ENCODE results near the gene NLRP6. TPM values are rescaled to one million over a fixed set of nuclear protein-coding genes. Genes with fewer than 3 reads are reported as not detected.

Gene NLRP6
- total RNA-seq, 2 experiments from 2014 or later, result 0.25 to 0.65 TPM

DNA sequence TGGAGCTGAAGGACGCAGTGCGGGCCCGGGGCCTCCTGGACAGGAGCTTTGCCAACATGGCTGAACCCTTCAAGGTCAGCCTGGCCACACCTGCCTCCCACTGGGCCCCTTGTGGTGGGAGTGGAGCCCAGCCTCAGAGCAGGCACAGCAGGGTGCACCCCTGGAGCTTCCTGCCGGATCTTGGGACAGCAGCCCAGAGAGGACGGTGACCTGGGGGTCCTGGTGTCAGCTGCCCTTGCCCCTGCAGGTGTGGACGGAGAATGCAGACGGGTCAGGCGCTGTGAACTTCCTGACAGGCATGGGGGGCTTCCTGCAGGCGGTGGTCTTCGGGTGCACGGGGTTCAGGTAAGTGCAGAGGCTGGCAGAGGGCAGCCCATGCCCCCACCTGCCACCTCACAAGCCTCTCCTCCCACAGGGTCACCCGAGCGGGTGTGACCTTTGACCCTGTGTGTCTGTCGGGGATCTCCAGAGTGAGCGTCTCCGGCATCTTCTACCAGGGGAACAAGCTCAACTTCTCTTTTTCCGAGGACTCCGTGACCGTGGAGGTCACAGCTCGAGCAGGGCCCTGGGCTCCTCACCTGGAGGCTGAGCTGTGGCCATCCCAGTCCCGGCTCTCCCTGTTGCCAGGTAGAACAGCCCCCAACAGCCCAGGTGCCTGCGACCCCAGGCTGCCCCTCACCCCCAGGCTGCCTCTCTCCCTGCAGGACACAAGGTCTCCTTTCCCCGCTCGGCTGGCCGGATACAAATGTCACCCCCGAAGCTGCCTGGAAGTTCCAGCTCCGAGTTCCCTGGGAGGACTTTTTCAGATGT lies 15.8 kb downstream of the NLRP6 start:
- Histone ChIP-seq H3K4me3 (ENCODE audit: low read depth, low read length, poor library complexity, severe bottlenecking) (no peak overlapping the region), H3K4me2 (ENCODE audit: low read length) (no peak overlapping the region), H3K9me2 (ENCODE audit: insufficient read depth, low read length) (no peaks in the 10 kb centered on the region), H2AFZ (ENCODE audit: low read length) (no peak overlapping the region), H3K27ac (ENCODE audit: low read depth, low read length, poor library complexity, severe bottlenecking) (no peak overlapping the region), H3K79me2 (ENCODE audit: insufficient read depth, low read depth, low read length) (no peaks in the 10 kb centered on the region), H3K9me3 (ENCODE audit: low read length) (no peaks in the 10 kb centered on the region), H4K20me1 (ENCODE audit: insufficient read depth, low read length) (no peaks in the 10 kb centered on the region), H3K36me3 (ENCODE audit: insufficient read depth, low read length) (no peaks in the 10 kb centered on the region), H3K4me1 (ENCODE audit: insufficient read depth, low read length, poor library complexity, severe bottlenecking) (no peaks in the 10 kb centered on the region)
- no peak for DNase-seq (ENCODE audit: low spot score)
- TF ChIP-seq, protein P1, sequence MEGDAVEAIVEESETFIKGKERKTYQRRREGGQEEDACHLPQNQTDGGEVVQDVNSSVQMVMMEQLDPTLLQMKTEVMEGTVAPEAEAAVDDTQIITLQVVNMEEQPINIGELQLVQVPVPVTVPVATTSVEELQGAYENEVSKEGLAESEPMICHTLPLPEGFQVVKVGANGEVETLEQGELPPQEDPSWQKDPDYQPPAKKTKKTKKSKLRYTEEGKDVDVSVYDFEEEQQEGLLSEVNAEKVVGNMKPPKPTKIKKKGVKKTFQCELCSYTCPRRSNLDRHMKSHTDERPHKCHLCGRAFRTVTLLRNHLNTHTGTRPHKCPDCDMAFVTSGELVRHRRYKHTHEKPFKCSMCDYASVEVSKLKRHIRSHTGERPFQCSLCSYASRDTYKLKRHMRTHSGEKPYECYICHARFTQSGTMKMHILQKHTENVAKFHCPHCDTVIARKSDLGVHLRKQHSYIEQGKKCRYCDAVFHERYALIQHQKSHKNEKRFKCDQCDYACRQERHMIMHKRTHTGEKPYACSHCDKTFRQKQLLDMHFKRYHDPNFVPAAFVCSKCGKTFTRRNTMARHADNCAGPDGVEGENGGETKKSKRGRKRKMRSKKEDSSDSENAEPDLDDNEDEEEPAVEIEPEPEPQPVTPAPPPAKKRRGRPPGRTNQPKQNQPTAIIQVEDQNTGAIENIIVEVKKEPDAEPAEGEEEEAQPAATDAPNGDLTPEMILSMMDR (conservative IDR thresholded peaks at IDR 0.05; ENCODE audit: low read length), result no peak
- no peak for TF ChIP-seq EZH2phosphoT487 (IDR thresholded peaks at IDR 0.05; ENCODE audit: borderline replicate concordance, low read depth, low read length)
- ChIA-PET CTCF (ENCODE audit: unreplicated experiment) (no interaction called here), POLR2A (no interaction called here)
- BruUV-seq (replicated peaks), result no TSS peak
- intact Hi-C loops (cut with micrococcal nuclease; ENCODE audit: unreplicated experiment), result no loop called here

- Histone ChIP-seq H3K9me2 (ENCODE audit: insufficient read depth, low read length) (no peaks in the 10 kb centered on the region), H3K9me3 (ENCODE audit: low read length) (no peaks in the 10 kb centered on the region), H3K4me1 (ENCODE audit: insufficient read depth, low read length, poor library complexity, severe bottlenecking) (no peaks in the 10 kb centered on the region), H3K27ac (ENCODE audit: low read depth, low read length, poor library complexity, severe bottlenecking) (no peak overlapping the region), H3K4me2 (ENCODE audit: low read length) (no peak overlapping the region), H3K36me3 (ENCODE audit: insufficient read depth, low read length) (no peaks in the 10 kb centered on the region), H4K20me1 (ENCODE audit: insufficient read depth, low read length) (no peaks in the 10 kb centered on the region), H3K4me3 (ENCODE audit: low read depth, low read length, poor library complexity, severe bottlenecking) (no peak overlapping the region), H3K79me2 (ENCODE audit: insufficient read depth, low read depth, low read length) (no peaks in the 10 kb centered on the region), H2AFZ (ENCODE audit: low read length) (no peak overlapping the region)
- POLR2A ChIA-PET, result no interaction called here
- no TSS peak for BruUV-seq (replicated peaks)
- no peak for DNase-seq (ENCODE audit: low spot score)
- CTCF ChIA-PET (ENCODE audit: unreplicated experiment), result no interaction called here
- no peak for TF ChIP-seq EZH2phosphoT487 (IDR thresholded peaks at IDR 0.05; ENCODE audit: borderline replicate concordance, low read depth, low read length)
- TF ChIP-seq, protein P1 (conservative IDR thresholded peaks at IDR 0.05; ENCODE audit: low read length), result no peak
- intact Hi-C loops (cut with micrococcal nuclease; ENCODE audit: unreplicated experiment), result no loop called here
These were observed 16.6 kb downstream of the NLRP6 start for GRCh38 chr11:294780-295179.

Measured in OCI-LY7 (cell line).